ENCODE measurements around the gene ARHGEF16. TPM values are rescaled to one million over a fixed set of nuclear protein-coding genes. Genes with fewer than 3 reads are reported as not detected.
A peak's percentile ranks its signal among the peaks of the same experiment; 100 is the strongest.

The ARHGEF16 gene
- total RNA-seq, 1 donor from 2014 or later, result 4.1 TPM

DNA sequence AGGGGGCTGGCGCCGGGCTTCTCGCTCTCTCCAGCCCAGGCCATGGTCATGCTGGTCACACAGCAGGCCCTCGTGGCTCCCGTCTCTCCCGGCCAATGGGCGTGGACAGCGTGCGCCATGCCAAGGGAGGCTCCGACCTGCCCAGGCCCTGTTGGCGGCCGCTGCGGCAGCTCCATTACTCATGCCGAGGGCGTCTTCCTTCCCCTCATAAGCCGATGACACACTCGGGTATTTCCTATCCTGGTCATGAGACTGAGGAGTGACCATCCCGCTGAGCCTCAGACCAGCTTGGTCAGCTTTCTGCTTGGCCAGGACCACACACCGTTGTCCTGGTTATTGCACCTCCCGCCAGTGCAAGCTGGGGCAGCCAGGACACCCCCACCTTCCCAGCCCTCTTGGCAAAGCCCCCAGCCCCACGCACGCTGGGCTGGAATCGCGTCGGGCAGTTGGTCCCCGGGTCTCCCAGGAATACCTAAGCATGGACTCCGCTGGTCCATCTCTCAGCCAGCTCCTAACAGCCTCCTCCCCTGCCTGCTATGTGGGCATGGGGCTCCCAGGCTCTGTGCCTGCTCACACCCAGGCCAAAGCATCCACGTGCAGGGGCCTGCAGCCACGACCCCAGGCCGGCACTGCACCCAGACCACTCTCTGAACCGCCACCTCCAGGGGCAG, 49.8 kb downstream of the ARHGEF16 start:
- Mint-ChIP-seq H3K9me3 (ENCODE audit: unreplicated experiment) (peaks cover 5% of the 10 kb centered on the region), H3K4me3 (ENCODE audit: unreplicated experiment) (no peak overlapping the region), H3K27ac (ENCODE audit: unreplicated experiment) (no peak overlapping the region), H3K4me1 (ENCODE audit: low read depth, unreplicated experiment) (no peaks in the 10 kb centered on the region), H3K27me3 (ENCODE audit: low read depth, unreplicated experiment) (peaks cover 17% of the 10 kb centered on the region), H3K36me3 (ENCODE audit: low read depth, unreplicated experiment) (peaks cover 6% of the 10 kb centered on the region)
- Histone ChIP-seq H3K27ac (ENCODE audit: low read depth, low read length) (peak overlapping the region; percentile 57), H2AFZ (ENCODE audit: low read depth, low read length) (peak overlapping the region; percentile 9), H3K27me3 (ENCODE audit: insufficient read depth, low read length) (no peaks in the 10 kb centered on the region), H3K4me2 (ENCODE audit: low read length) (peak overlapping the region; percentile 62), H3K4me1 (ENCODE audit: insufficient read depth, low read length) (peaks cover 16% of the 10 kb centered on the region), H3K4me3 (ENCODE audit: insufficient read depth, low read depth, low read length) (no peak overlapping the region), H3K9me3 (ENCODE audit: insufficient read depth, low read depth, low read length) (no peaks in the 10 kb centered on the region), H3K79me2 (ENCODE audit: insufficient read depth, low read length) (no peaks in the 10 kb centered on the region), H3K36me3 (ENCODE audit: insufficient read depth, low read length) (no peaks in the 10 kb centered on the region), H3K9ac (ENCODE audit: low read length) (peak overlapping the region; percentile 53), H4K20me1 (ENCODE audit: insufficient read depth, low read length) (peaks cover 4% of the 10 kb centered on the region)
- FAIRE-seq, result peak; percentile 76
- TF ChIP-seq CTCF (IDR thresholded peaks at IDR 0.05; ENCODE audit: insufficient read depth, low read depth, low read length) (no peak), EZH2 (IDR thresholded peaks at IDR 0.05; ENCODE audit: insufficient read depth, low read length) (no peak)
- peak; percentile 89 for DNase-seq (ENCODE audit: low read depth)

GRCh38 chr1:3504822-3505153, 50.3 kb downstream of the ARHGEF16 start:
- Histone ChIP-seq H3K9me3 (ENCODE audit: insufficient read depth, low read depth, low read length) (no peaks in the 10 kb centered on the region), H3K4me2 (ENCODE audit: low read length) (peak overlapping the region; percentile 62), H3K9ac (ENCODE audit: low read length) (peak overlapping the region; percentile 53), H3K4me3 (ENCODE audit: insufficient read depth, low read depth, low read length) (no peak overlapping the region), H3K36me3 (ENCODE audit: insufficient read depth, low read length) (no peaks in the 10 kb centered on the region), H2AFZ (ENCODE audit: low read depth, low read length) (no peak overlapping the region), H3K27ac (ENCODE audit: low read depth, low read length) (peak overlapping the region; percentile 57), H4K20me1 (ENCODE audit: insufficient read depth, low read length) (peaks cover 4% of the 10 kb centered on the region), H3K4me1 (ENCODE audit: insufficient read depth, low read length) (peaks cover 16% of the 10 kb centered on the region), H3K79me2 (ENCODE audit: insufficient read depth, low read length) (no peaks in the 10 kb centered on the region), H3K27me3 (ENCODE audit: insufficient read depth, low read length) (no peaks in the 10 kb centered on the region)
- DNase-seq (ENCODE audit: low read depth) (no peak), FAIRE-seq (no peak)
- Mint-ChIP-seq H3K4me3 (ENCODE audit: unreplicated experiment) (no peak overlapping the region), H3K9me3 (ENCODE audit: unreplicated experiment) (peaks cover 5% of the 10 kb centered on the region), H3K27me3 (ENCODE audit: low read depth, unreplicated experiment) (peaks cover 17% of the 10 kb centered on the region), H3K36me3 (ENCODE audit: low read depth, unreplicated experiment) (peaks cover 6% of the 10 kb centered on the region), H3K4me1 (ENCODE audit: low read depth, unreplicated experiment) (no peaks in the 10 kb centered on the region), H3K27ac (ENCODE audit: unreplicated experiment) (no peak overlapping the region)
- TF ChIP-seq CTCF (IDR thresholded peaks at IDR 0.05; ENCODE audit: insufficient read depth, low read depth, low read length), result no peak
- no peak for TF ChIP-seq EZH2 (IDR thresholded peaks at IDR 0.05; ENCODE audit: insufficient read depth, low read length)

DNA sequence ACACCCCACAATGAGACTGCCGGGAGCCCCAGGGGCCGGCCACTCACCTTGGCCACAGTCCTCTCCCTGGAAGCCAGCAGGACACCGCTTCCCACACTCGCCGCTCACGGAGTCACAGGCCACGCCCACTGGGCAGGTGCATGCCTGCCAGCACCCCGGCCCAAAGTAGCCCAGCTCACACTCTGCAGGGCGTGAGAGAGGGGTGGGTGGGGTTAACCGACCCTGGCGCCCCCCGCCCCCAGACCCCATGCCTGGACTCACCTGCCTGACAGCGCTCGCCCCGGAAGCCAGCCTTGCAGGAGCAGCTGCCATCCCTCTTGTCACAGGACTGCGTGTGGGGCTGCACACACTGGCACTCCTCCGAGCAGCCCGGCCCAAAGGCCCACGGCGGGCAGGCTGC, 50.7 kb downstream of the ARHGEF16 start:
- Histone ChIP-seq H3K4me3 (ENCODE audit: insufficient read depth, low read depth, low read length) (no peak overlapping the region), H3K4me2 (ENCODE audit: low read length) (no peak overlapping the region), H3K9me3 (ENCODE audit: insufficient read depth, low read depth, low read length) (no peaks in the 10 kb centered on the region), H3K79me2 (ENCODE audit: insufficient read depth, low read length) (no peaks in the 10 kb centered on the region), H3K36me3 (ENCODE audit: insufficient read depth, low read length) (no peaks in the 10 kb centered on the region), H3K4me1 (ENCODE audit: insufficient read depth, low read length) (peaks cover 16% of the 10 kb centered on the region), H2AFZ (ENCODE audit: low read depth, low read length) (no peak overlapping the region), H3K27me3 (ENCODE audit: insufficient read depth, low read length) (no peaks in the 10 kb centered on the region), H3K9ac (ENCODE audit: low read length) (peak overlapping the region; percentile 53), H4K20me1 (ENCODE audit: insufficient read depth, low read length) (peaks cover 4% of the 10 kb centered on the region), H3K27ac (ENCODE audit: low read depth, low read length) (no peak overlapping the region)
- Mint-ChIP-seq H3K36me3 (ENCODE audit: low read depth, unreplicated experiment) (peaks cover 6% of the 10 kb centered on the region), H3K9me3 (ENCODE audit: unreplicated experiment) (peaks cover 5% of the 10 kb centered on the region), H3K4me3 (ENCODE audit: unreplicated experiment) (no peak overlapping the region), H3K27me3 (ENCODE audit: low read depth, unreplicated experiment) (peaks cover 17% of the 10 kb centered on the region), H3K4me1 (ENCODE audit: low read depth, unreplicated experiment) (no peaks in the 10 kb centered on the region), H3K27ac (ENCODE audit: unreplicated experiment) (no peak overlapping the region)
- no peak for FAIRE-seq
- TF ChIP-seq EZH2 (IDR thresholded peaks at IDR 0.05; ENCODE audit: insufficient read depth, low read length), result no peak
- no peak for TF ChIP-seq CTCF (IDR thresholded peaks at IDR 0.05; ENCODE audit: insufficient read depth, low read depth, low read length)
- no peak for DNase-seq (ENCODE audit: low read depth)
